Stimulated activated CD4-positive, alpha-beta T cell treated with anti-CD3 and anti-CD28 coated beads, Interleukin-2, amount 100 ng/mL, for 24 hours (primary cell): ENCODE data around the gene SASH1.

ENCODE experiments used
- DNase-seq, 2 donors: peaks; one replicate each; pipeline ENCODE4 v3.0.0-alpha.2; 2020

Gene SASH1

GRCh38 chr6:148503703-148504102 is 161.1 kb downstream of the SASH1 start:
- DNase-seq, result no peak

GRCh38 chr6:148507774-148508173 is 165.1 kb downstream of the SASH1 start:
- DNase-seq, result no peak

GRCh38 chr6:148508401-148509041 is 165.9 kb downstream of the SASH1 start:
- no peak for DNase-seq

DNA sequence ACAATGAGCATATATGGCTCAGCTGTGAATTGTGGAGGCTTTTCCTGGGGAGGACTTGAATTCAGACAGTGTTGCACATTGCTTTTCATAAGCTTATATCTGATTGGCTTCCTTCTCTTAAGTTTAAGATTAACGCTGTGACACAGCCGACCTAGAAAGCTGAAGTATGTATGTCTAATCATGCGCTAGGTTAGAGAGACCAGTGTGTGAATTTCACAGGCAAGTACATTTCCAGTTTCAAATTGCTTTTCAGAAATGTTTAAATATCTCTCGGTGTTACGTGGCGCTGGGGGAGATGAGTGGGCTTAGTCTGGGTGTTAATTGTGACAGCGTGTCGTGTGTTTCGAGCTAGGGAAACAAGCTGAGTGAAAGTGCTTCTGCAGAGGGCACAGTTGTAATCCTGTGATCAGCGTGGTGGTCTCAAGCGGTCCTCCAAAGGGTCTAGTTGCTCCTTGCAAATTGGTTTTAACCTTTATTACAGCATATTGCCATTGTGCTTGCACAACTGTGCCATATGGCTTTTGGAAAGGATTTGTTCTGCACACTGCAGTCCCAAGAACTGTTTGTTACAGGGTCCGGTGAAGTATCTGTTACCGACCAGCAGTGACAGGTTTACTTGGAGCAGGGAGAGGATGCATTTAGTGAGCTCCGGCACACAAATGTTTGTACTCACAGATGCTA is 166.6 kb downstream of the SASH1 start:
- no peak for DNase-seq

- no peak for DNase-seq
These were observed 167.4 kb downstream of the SASH1 start for GRCh38 chr6:148509800-148510581.

GRCh38 chr6:148513145-148514071 is 170.8 kb downstream of the SASH1 start:
- no peak for DNase-seq

- DNase-seq, result no peak
These were observed 171.6 kb downstream of the SASH1 start for GRCh38 chr6:148514091-148514845.

GRCh38 chr6:148516217-148516616 is 173.6 kb downstream of the SASH1 start:
- DNase-seq, result no peak

- DNase-seq, result no peak
These were observed 174.0 kb downstream of the SASH1 start for GRCh38 chr6:148516617-148517016.

DNA sequence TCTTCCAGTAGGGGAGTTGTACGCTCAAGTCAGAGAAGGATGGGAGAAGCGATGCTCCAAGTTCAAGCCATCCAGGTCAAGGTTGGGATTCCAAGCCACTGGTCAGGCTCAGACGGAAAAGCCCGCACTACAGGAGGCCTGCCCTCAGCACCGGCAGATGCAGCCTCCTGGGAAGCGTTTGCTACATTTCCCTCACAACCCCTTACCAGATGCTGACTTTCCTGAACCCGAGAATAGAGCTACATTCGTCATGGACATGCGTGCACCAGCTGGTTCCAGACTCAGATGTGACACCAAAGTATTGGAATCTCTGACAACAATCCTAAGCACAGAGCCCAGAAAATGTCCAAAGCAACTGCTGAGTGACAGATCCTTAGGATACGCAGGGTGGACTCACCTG is 174.8 kb downstream of the SASH1 start:
- no peak for DNase-seq

DNA sequence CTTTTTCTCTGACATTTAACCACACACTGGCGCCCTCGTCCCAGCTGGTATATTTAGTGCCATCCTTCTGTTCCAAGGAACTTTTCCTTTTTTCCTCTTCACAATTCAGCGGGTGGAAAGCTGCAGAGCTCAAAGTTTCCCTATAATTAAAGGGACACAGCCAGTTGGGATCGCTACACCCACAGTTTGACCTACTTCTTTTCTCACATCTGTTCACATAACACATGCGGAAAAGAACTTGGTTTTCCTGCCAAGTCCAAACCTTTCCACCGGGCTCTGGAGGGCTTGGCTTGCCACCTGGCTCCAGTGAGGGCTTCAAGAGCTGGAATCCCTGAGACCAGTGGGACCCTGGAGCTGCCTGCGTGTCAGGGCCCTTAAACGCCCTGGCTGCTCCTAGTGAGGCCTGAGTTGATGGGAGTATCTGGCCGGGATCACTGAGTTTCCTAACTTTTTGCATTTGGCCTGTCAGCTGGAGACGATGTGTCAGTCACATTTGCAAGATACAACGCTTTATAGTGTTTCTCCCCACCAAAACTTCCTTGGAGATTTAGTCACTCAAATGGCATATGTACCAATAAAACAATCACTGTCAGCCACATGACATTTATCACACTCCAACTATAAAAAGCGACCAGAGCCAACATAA is 176.0 kb downstream of the SASH1 start:
- DNase-seq, result no peak

DNA sequence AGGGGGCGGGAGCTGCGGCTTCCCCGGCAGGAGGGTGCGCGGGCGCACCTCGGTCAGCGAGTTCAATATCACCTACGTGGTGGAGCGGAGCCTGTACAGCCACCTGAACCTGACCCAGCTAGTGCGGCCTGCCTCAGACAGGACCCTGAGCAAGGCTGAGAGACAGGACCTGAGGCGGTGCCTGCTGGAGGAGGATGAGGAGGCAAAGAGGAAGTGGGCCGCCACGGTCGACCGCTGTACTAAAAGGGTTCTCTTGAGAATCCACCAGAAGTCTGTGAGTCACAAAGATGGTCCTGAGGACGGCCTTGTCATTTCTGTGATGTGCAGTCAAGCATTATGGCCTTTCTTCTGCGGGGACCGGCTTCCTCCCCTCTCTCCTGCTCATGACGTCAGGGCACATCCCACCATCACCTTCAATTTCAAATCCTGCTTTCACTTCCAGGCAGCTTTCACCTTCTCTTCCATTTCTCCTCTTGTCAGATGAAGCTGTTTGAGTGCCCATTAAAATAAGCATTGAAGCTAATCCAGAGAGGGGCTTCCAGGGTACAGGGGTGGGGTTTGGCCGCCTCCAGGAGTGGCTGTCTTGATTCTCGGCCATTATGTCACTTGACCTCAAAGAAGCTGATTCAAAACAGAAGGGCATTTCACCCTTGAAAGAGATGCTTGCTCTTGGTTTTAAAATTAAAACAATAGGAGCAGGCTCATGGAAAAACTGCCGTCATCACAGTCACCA is 177.6 kb downstream of the SASH1 start:
- DNase-seq, result no peak

GRCh38 chr6:148521158-148521557 is 178.5 kb downstream of the SASH1 start:
- DNase-seq, result no peak

DNA sequence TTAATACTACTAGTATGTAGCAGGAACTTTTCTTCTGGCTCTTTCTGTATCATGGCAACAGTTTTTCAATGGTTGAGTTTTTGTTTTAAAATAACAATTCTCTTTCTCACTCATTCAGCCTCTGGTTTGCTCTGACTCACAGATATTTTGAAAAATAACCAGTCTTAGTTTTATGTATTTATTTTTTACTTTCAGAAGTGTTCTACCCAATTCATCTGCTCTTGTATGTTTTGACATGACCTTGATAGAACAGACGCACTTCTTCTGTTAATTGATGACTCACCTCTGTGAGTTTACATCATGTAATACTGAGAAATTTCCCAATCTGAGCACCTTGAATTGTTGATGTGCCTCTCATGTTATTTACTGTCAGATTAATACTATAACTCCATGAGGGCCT is 178.9 kb downstream of the SASH1 start:
- no peak for DNase-seq

DNA sequence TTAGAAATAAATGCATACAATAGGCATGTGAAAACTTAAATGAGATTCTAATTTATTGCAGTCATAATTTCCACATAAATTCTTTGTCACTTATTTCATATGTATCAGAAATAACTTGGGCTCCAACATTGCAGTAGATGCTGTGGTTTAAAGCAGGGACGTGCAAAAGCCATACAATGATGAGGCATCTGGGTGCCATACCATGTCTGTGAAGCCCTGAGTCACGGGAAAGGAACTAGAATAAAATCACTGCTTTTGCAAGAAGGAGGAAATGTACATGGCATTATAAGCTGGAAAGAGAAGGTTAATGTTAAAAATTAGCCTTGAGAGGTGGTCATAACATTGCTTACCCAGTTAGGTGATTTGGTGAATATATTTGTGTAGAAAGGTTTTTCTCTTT is 180.4 kb downstream of the SASH1 start:
- no peak for DNase-seq

DNA sequence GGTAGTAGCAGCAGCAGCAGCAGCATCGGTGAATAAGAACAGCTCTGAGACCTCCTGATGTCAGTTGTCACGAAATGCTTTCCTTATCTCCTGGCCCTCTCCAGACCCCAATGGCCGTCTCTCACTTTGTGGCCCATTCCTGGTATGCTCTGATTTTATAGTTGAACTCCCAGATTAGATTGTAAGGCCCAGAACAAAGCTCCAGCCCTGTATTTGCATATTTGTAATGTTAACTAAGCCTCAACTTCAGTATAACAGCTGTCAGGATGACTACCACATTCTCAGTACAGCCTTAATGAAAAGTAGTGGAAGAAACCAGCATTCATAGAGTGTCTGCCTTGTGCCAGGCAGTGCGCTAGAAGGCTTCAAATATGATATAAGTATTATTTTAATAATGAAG is 180.9 kb downstream of the SASH1 start:
- no peak for DNase-seq

DNA sequence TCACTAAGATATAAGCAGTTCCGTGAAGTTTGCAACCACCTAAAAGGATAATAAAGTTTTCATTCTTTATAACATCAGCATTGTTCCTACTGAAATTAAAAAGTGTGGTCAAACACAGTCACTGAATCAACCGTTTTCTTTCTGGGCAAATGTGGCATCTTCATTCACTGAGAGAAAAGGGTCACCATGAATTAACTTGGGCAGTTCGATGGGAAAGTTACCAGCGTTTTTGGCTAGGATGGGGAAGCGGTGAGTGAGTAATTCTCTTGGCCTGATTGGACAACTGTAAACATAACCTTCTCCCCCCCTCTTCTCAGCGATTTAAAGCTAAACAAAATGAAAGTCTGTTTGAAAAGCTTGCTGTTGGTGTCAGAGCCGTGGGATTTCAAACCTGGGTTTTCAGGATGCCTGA is 181.8 kb downstream of the SASH1 start:
- DNase-seq, result no peak

DNA sequence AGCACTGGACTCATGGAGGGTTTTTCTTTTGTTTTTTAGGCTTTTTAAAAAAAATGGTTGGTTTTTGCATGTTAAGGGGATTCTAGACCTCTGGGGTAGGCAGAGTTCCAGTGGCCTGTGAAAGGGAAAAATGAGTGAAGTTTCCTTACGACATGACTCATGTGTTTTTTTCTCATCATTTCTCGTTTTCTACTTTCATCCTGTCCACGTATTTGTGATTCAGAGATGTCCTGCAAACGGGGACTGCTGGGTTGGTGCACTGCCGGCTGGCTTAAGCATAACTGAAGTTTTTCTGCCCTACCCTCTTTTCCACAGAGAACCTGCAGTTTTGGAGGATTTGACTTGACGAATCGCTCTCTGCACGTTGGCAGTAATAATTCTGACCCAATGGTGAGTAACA is 182.3 kb downstream of the SASH1 start:
- DNase-seq, result no peak

DNA sequence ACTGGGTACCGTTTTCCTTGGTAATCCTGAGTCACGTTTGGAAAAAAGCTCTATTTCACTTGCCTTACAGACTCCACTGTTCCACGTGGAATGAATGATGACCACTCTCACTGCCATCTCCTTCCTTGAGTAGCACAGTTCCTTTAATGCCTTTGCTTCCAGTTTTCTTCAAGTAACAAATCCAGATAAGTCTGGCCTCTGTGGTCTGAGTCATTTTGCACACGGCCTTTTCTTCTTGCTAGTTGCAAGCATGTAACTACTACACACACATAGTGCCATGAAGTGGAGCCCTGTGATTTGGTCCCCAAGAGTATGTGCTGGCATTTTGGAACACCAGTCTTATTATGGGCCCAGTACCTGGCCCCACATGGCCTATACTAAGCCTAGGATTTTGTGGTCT is 182.8 kb downstream of the SASH1 start:
- DNase-seq, result no peak

GRCh38 chr6:148526145-148526544 is 183.5 kb downstream of the SASH1 start:
- no peak for DNase-seq

DNA sequence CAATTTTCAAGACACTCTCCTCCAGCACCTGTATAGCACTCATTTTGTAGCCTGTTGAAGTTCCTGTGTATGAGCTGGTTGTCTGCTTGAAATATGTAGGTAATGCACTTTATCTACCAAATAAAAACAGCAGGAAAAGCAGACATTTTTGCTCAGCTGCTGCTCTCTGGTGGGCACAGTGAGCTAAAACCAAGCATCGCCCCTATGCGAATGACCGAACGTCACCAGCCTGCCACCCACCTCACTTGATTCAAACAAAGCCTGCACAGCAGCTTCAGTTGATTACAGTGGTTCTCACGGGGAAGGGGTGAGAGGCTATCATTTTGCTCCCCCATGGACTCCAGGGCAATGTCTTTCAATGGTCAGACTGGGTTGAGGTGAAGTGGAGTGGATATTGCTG is 185.7 kb downstream of the SASH1 start:
- DNase-seq, result no peak
